Stimulated activated CD8-positive, alpha-beta memory T cell treated with anti-CD3 and anti-CD28 coated beads, Interleukin-2, amount 100 ng/mL, for 48 hours (primary cell): Measurements from ENCODE around the gene CTNNA3.

Source experiments
- DNase-seq, 2 donors: peaks; one replicate each; pipeline ENCODE4 v3.0.0-alpha.2; 2020; ENCODE audit warnings: low read depth in 2 of 2

Gene CTNNA3

GRCh38 chr10:66931340-66931948 is 764.6 kb downstream of the CTNNA3 start:
- DNase-seq = no peak

GRCh38 chr10:66929375-66929774 is 766.6 kb downstream of the CTNNA3 start:
- DNase-seq = no peak

GRCh38 chr10:66928776-66929175 is 767.2 kb downstream of the CTNNA3 start:
- no peak for DNase-seq

- DNase-seq = no peak
Observed at GRCh38 chr10:66927971-66928770, 767.8 kb downstream of the CTNNA3 start.

- no peak for DNase-seq
Observed at GRCh38 chr10:66927251-66927935, 768.6 kb downstream of the CTNNA3 start.

GRCh38 chr10:66926841-66927240 is 769.2 kb downstream of the CTNNA3 start:
- no peak for DNase-seq

GRCh38 chr10:66925896-66926715 is 769.9 kb downstream of the CTNNA3 start, which contains the start of gene LRRTM3:
Gene LRRTM3 (plus strand): TSS chr10:66926036.
- DNase-seq = peak in 1 of 2 donors; percentile 4

GRCh38 chr10:66925373-66925772 is 770.6 kb downstream of the CTNNA3 start:
- DNase-seq = no peak

- DNase-seq = no peak
Observed at GRCh38 chr10:66924674-66925345, 771.2 kb downstream of the CTNNA3 start.

- no peak for DNase-seq
Observed at GRCh38 chr10:66919248-66919647, 776.7 kb downstream of the CTNNA3 start.

GRCh38 chr10:66917104-66917503 is 778.9 kb downstream of the CTNNA3 start:
- no peak for DNase-seq

- DNase-seq = no peak
Observed at GRCh38 chr10:66916030-66916429, 780.0 kb downstream of the CTNNA3 start.

- DNase-seq = no peak
Observed at GRCh38 chr10:66910671-66911070, 785.3 kb downstream of the CTNNA3 start.

- DNase-seq = no peak
Observed at GRCh38 chr10:66892871-66893270, 803.1 kb downstream of the CTNNA3 start.

GRCh38 chr10:66888237-66888636 is 807.8 kb downstream of the CTNNA3 start:
- DNase-seq = no peak

GRCh38 chr10:66886848-66887247 is 809.1 kb downstream of the CTNNA3 start:
- no peak for DNase-seq

- DNase-seq = no peak
Observed at GRCh38 chr10:66882271-66882670, 813.7 kb downstream of the CTNNA3 start.

GRCh38 chr10:66881814-66882213 is 814.2 kb downstream of the CTNNA3 start:
- DNase-seq = no peak

- no peak for DNase-seq
Observed at GRCh38 chr10:66880826-66881225, 815.2 kb downstream of the CTNNA3 start.

- DNase-seq = no peak
Observed at GRCh38 chr10:66880292-66880691, 815.7 kb downstream of the CTNNA3 start.

GRCh38 chr10:66877361-66877760 is 818.6 kb downstream of the CTNNA3 start:
- no peak for DNase-seq
